ENCODE data around the gene PDZRN4. TPM values are rescaled to one million over a fixed set of nuclear protein-coding genes. Genes with fewer than 3 reads are reported as not detected.

PDZRN4 gene
- not detected in 2 replicates for total RNA-seq

DNA sequence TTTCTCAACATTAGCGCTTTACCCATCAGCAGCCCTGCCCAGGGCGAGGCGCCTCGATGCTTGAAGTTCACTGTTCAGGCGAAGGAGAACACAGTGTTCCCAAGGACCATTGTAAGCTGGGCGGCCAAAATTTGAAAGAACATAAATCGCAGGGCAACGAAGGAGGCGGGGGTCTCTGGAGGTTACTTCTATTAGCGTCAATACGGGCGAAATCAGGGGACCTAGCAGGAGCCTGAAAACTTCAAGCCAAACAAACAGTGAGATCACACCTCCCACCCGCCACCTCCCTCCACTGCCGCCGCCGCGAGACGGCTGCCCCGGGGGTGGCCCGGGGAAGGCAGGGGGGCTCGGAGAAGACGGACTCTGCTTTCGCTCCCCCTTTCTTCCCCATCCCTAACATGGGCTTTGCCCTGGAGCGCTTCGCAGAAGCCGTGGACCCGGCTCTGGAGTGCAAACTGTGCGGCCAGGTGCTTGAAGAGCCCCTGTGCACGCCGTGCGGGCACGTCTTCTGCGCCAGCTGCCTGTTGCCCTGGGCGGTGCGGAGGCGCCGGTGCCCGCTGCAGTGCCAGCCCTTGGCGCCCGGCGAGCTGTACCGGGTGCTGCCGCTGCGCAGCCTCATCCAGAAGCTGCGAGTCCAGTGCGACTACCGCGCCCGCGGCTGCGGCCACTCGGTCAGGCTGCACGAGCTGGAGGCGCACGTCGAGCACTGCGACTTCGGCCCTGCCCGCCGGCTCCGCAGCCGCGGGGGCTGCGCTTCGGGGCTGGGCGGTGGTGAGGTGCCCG is at the start of gene PDZRN4:
Gene PDZRN4 (plus strand): TSS at position 263 of the 783 bp plus-strand sequence.
- Histone ChIP-seq H3K27me3 (ENCODE audit: control insufficient read depth, insufficient read depth, low read length) (peaks cover 26% of the 10 kb centered on the region), H3K4me3 (ENCODE audit: low read depth, low read length) (no peak within 1 kb of the TSS), H3K36me3 (ENCODE audit: control insufficient read depth, insufficient read depth, low read length) (no peaks in the 10 kb centered on the region)
- no peak for DNase-seq (ENCODE audit: low read depth)
- FAIRE-seq: no peak
- TF ChIP-seq, protein P1, sequence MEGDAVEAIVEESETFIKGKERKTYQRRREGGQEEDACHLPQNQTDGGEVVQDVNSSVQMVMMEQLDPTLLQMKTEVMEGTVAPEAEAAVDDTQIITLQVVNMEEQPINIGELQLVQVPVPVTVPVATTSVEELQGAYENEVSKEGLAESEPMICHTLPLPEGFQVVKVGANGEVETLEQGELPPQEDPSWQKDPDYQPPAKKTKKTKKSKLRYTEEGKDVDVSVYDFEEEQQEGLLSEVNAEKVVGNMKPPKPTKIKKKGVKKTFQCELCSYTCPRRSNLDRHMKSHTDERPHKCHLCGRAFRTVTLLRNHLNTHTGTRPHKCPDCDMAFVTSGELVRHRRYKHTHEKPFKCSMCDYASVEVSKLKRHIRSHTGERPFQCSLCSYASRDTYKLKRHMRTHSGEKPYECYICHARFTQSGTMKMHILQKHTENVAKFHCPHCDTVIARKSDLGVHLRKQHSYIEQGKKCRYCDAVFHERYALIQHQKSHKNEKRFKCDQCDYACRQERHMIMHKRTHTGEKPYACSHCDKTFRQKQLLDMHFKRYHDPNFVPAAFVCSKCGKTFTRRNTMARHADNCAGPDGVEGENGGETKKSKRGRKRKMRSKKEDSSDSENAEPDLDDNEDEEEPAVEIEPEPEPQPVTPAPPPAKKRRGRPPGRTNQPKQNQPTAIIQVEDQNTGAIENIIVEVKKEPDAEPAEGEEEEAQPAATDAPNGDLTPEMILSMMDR (IDR thresholded peaks at IDR 0.05; ENCODE audit: insufficient read depth, low read length, severe bottlenecking): no peak

DNA sequence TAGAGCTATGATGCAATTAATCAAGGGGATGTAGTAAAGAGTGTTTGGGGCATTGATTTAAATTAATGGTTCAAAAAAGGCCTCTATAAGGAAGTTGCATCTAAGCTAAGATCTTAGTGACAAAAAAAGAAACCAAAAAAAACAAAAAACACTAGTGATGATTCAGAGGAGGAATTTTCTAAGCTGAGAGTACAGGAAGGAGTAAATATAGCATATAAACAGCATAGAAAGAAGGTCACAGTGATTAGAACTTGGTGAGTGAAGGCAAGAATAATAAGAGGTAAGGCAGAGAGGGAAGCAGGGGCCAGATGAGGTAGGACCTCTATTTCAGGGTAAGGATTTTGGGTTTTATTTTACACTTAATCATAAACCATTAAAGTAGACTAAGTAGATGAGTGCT is 48.0 kb upstream of the PDZRN4 start:
- DNase-seq (ENCODE audit: low read depth) (no peak), FAIRE-seq (no peak)

DNA sequence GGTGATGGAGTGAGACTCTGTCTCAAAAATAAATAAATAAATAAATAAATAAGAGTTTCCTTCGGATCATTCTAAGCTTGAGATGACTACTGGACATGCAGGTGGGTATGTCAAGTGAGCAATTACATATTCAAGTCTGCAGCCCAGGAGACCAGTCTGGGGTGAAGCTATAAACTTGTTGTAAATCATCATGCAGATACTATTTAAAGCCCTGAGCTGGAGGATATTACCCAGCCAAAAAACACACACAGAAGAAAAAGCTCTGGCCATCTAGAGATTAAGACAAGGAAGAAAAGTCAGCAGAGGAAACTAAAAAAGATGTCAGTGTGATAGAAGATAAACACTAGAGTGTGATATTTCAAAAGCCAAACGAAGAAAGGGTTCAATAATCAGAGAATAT is 47.0 kb upstream of the PDZRN4 start:
- FAIRE-seq: no peak
- Histone ChIP-seq H3K27me3 (ENCODE audit: control insufficient read depth, insufficient read depth, low read length) (peaks cover 2% of the 10 kb centered on the region), H3K36me3 (ENCODE audit: control insufficient read depth, insufficient read depth, low read length) (no peaks in the 10 kb centered on the region), H3K4me3 (ENCODE audit: low read depth, low read length) (no peak overlapping the region)
- DNase-seq (ENCODE audit: low read depth): no peak
- TF ChIP-seq, protein P1 (IDR thresholded peaks at IDR 0.05; ENCODE audit: insufficient read depth, low read length, severe bottlenecking): no peak

More for the DNA sequence above, 48.0 kb upstream of the PDZRN4 start:
- H3K4me3 ChIP-seq (ENCODE audit: low read depth, low read length): no peak overlapping the region
- H3K27me3 ChIP-seq (ENCODE audit: control insufficient read depth, insufficient read depth, low read length): peaks cover 2% of the 10 kb centered on the region
- H3K36me3 ChIP-seq (ENCODE audit: control insufficient read depth, insufficient read depth, low read length): no peaks in the 10 kb centered on the region
- TF ChIP-seq, protein P1 (IDR thresholded peaks at IDR 0.05; ENCODE audit: insufficient read depth, low read length, severe bottlenecking): no peak

DNA sequence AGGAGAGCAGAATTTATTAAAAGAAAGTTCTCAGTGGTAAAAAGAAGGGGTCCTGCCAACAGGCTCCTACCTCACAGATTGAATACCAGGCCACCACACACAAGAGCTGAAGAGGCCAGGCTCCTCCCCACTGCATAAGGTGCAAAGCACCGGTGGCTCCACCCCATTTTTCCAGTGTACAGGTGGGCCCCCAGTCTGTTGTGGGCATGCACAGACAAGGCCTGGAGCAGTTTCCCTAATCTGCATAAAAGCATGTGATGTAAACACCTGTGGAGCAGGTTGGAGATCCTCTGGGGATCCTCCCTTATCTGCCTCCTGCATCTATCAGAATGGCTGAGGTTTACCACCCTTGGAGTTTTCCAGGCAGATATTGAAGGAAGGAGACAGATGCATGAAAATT is 45.7 kb upstream of the PDZRN4 start:
- H3K4me3 ChIP-seq (ENCODE audit: low read depth, low read length): no peak overlapping the region
- FAIRE-seq (no peak), DNase-seq (ENCODE audit: low read depth) (peak; percentile 15)
- H3K36me3 ChIP-seq (ENCODE audit: control insufficient read depth, insufficient read depth, low read length): no peaks in the 10 kb centered on the region
- TF ChIP-seq, protein P1 (IDR thresholded peaks at IDR 0.05; ENCODE audit: insufficient read depth, low read length, severe bottlenecking): no peak
- peaks cover 2% of the 10 kb centered on the region for H3K27me3 ChIP-seq (ENCODE audit: control insufficient read depth, insufficient read depth, low read length)

DNA sequence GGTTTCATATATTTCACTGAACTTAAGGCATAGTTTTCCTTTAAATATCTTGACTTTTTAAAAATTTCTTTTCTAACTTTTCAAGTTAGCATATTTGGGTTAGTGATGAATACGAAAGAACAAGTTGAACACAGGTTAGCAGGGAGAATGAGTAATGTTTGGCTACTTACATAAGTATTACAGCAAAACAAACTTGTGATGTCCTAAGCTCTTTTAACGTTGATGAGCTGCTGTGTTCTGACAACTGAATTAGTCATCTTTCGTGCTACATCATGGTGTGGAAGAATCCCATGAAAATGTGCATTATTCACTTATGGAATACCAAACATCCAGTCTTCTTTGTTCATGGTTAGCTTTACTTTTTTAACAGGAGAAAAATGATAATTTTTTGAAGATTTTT is 36.3 kb upstream of the PDZRN4 start:
- DNase-seq (ENCODE audit: low read depth) (peak; percentile 97), FAIRE-seq (no peak)
- TF ChIP-seq, protein P1 (IDR thresholded peaks at IDR 0.05; ENCODE audit: insufficient read depth, low read length, severe bottlenecking): no peak
- Histone ChIP-seq H3K27me3 (ENCODE audit: control insufficient read depth, insufficient read depth, low read length) (no peaks in the 10 kb centered on the region), H3K36me3 (ENCODE audit: control insufficient read depth, insufficient read depth, low read length) (no peaks in the 10 kb centered on the region), H3K4me3 (ENCODE audit: low read depth, low read length) (no peak overlapping the region)

DNA sequence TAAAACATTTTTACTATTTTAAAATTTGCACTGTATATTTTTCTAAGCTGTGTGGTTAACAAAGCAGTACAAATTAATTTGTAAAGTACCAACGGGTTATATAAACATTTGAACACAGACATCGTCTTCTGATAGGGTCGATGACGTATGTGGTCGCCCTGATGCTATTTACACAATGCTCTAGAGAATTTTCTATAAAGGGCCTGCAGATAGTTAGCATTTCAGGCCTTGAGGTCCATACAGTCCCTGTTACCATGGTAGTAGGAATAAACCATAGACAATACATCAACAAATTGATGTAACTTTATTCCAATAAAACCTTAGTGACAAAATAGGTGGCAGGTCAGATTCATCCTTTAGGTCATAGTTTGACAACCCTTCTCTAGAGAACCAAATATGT is 25.7 kb upstream of the PDZRN4 start:
- FAIRE-seq (no peak), DNase-seq (ENCODE audit: low read depth) (no peak)

More for the DNA sequence above, 25.7 kb upstream of the PDZRN4 start:
- no peaks in the 10 kb centered on the region for H3K36me3 ChIP-seq (ENCODE audit: control insufficient read depth, insufficient read depth, low read length)
- TF ChIP-seq, protein P1 (IDR thresholded peaks at IDR 0.05; ENCODE audit: insufficient read depth, low read length, severe bottlenecking): no peak
- H3K27me3 ChIP-seq (ENCODE audit: control insufficient read depth, insufficient read depth, low read length): no peaks in the 10 kb centered on the region
- no peak overlapping the region for H3K4me3 ChIP-seq (ENCODE audit: low read depth, low read length)
